Activated T-cell treated with anti-CD3 and anti-CD28 coated beads for 48 hours (primary cell): ENCODE results near the gene YBX2.

Source experiments
- DNase-seq: peaks from one replicate; pipeline ENCODE4 v3.0.0-alpha.2; 2020; ENCODE audit warnings: low read depth

YBX2 gene

DNA sequence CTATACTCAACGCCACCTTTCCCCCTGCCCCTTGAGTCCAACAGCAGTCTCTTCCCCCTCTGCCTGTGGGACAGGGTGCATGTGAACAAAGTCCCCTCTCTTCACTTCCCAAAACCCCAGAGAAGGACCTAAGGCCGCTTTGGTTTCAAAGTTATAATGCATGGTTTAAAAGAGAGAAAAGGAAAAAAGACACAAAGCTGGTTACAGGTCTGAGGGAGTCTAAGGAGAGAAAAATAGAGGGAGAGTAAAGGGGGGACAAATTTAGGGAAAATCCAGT lies 51.0 kb downstream of the YBX2 start:
- no peak for DNase-seq

GRCh38 chr17:7242717-7243452 lies 51.6 kb downstream of the YBX2 start:
- peak; percentile 85 for DNase-seq

DNA sequence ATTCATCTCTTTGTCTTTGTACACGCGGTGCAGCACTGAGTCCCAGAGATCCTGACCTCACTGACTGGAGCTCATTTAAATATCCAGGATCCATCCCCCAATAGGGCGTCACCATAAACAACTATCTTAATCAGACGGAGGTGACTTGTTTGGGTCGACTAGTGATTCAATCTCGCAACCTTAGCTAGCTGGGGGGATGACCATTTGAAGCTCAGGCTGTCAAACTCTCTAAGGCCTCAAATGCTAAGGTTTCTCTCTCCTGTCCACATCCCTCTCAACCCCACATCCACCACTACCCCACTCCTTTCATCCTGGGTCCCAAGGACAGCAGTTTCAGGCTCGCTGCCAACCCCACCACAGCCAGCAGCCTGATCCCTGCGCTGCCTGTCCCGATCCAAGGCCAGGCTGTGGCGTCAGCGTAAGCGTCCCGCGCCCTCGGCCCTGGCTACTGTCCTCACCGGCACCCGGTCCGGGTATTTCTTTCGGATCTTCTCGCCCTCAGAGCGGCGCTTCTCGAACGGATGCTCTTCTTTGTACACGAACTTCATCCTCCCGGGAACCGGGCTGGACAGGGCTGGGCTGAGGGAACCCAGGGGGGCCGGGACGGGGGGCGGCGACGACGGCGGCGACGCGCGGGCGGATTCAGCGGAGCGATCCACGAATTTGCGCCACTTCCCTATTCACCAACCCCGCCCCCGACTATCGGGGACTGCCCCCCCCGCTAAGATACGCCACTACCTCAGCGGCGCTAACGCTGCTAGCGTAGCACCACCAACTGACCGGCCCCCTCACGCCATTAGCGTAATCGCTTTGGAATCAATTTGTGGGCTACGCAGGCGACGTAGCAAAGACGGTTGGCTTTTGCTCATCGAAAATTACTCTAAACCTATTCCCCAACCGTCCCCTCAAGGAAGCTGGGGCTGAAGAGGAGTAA lies 52.4 kb downstream of the YBX2 start, which contains the start of gene GABARAP:
Gene GABARAP (minus strand): TSS at position 667 of the 934 bp plus-strand sequence. CDS start 119 bp downstream, at position 548.
- DNase-seq, result peak; percentile 87

GRCh38 chr17:7241090-7241733 lies 53.2 kb downstream of the YBX2 start:
- no peak for DNase-seq

GRCh38 chr17:7240375-7240774 lies 54.1 kb downstream of the YBX2 start:
- no peak for DNase-seq

- peak; percentile 97 for DNase-seq
Measured at GRCh38 chr17:7239091-7240027, 55.1 kb downstream of the YBX2 start, which contains the start of gene PHF23. PHF23 (minus strand) TSS chr17:7239457; CDS start chr17:7239279, 178 bp downstream.

GRCh38 chr17:7238420-7239090 lies 55.9 kb downstream of the YBX2 start:
- no peak for DNase-seq
